Right lobe of liver (tissue), 6 donors: Measurements from ENCODE around the gene FOXJ3. TPM values are rescaled to one million over a fixed set of nuclear protein-coding genes. Genes with fewer than 3 reads are reported as not detected.

Experiments
- ATAC-seq, 4 donors: fragments of 200-7000 bp; cut with Tn5 transposase; one replicate each; pipeline ENCODE4 v1.9.1; 2020; ENCODE audit warnings: mild to moderate bottlenecking in 4 of 4, moderate library complexity in 4 of 4
- DNase-seq, 3 donors: peaks; one replicate each; pipeline ENCODE4 v3.0.0-alpha.2; 2020
- H3K27ac ChIP-seq, 3 donors: fragments of 200-600 bp; one replicate each; pipeline ENCODE4 v1.8.0; 2022
- H3K27me3 ChIP-seq, 2 donors: fragments of 200-600 bp; one replicate each; pipeline ENCODE4 v1.8.0; 2022
- H3K36me3 ChIP-seq, 4 donors: fragments of 200-600 bp; sonication (generic) in 1 of 4; one replicate each; pipeline versions ENCODE4 v1.5.1 to v1.8.0; 2017 to 2022; ENCODE audit warnings: control low read depth in 1 of 4
- H3K4me1 ChIP-seq, 4 donors: fragments of 200-600 bp; sonication (generic) in 1 of 4; one replicate each; pipeline versions ENCODE4 v1.5.1 to v1.8.0; 2017 to 2022; ENCODE audit warnings: control low read depth in 1 of 4
- H3K4me3 ChIP-seq, 3 donors: fragments of 200-600 bp; one replicate each; pipeline ENCODE4 v1.8.0; 2022
- H3K9me3 ChIP-seq, 4 donors: fragments of 200-600 bp; sonication (generic) in 1 of 4; one replicate each; pipeline versions ENCODE4 v1.5.1 to v1.8.0; 2017 to 2022; ENCODE audit warnings: control low read depth in 1 of 4
- POLR2A ChIP-seq: fragments of 450-650 bp; IDR thresholded peaks from one replicate; pipeline ENCODE4 v1.6.1; 2017; ENCODE audit warnings: antibody characterized with exemption, mild to moderate bottlenecking
- WGBS: methylation state at CpG from one replicate; pipeline ENCODE4 v1.1.6; 2018; ENCODE audit warnings: low coverage, low lambda C conversion rate; ENCODE audit not compliant: insufficient coverage; ENCODE audit errors: missing lambda C conversion rate; 5-methylcytosine and 5-hydroxymethylcytosine counted together
- intact Hi-C, 2 donors: fragments of 100-400 bp; cut with DNase I; formaldehyde crosslinking; loops; one replicate each; pipeline versions ENCODE4 v1.11.2 to v1.14.1; 2022
- total RNA-seq, 6 experiments: library from RNA; depleted of rRNA in 2 of 6; stranded (reverse); fragments of >200 nt in 2 of 6; fragmentation: NEBNext Ultra II Directional in 3 of 6; extraction: Animal tissue kit (Norgen Biotek cat#: 25700) in 3 of 6; gene quantifications; one replicate each; pipeline versions ENCODE4 v1.1.0 to v1.2.4, GENCODE V29; 2016 to 2023
- TF ChIP-seq, protein P1 (sequence below), 4 donors: fragments of 200-600 bp in 3 of 4; fragments of 450-650 bp in 1 of 4; IDR thresholded peaks; one replicate each; pipeline versions ENCODE4 v1.5.1 to v1.8.0; 2016 to 2022; ENCODE audit warnings: antibody characterized with exemption in 4 of 4, mild to moderate bottlenecking in 2 of 4
- donor health status: DM: no; HTN: yes; CAD: no.
- donor health status: DM: no; HTN: no; CAD: no.
- donor health status: DM: no; HTN: no; CAD: no.
- donor health status: DM: no; HTN: yes; CAD: no.
- donor health status: DM: no; HTN: yes; CAD: no.

FOXJ3 gene
- total RNA-seq, 6 experiments from 2014 or later = 12.1 to 18.4 (median 14.5) TPM

DNA sequence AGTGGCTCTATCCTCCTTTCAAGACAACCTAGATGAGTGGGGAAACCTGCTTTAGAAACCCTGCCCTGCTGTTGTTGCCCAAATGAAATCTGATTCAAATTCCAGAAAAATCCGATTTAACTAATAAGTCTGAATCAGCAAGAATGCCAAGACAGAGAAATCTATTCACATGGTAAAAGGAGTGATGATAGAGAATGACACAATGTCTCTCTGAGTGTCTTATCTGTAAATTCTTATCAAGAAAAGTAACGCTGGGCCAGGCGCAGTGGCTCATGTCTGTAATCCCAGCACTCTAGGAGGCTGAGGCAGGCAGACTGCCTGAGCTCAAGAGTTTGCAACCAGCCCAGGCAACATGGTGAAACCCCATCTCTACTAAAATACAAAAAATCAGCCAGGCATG is 156.8 kb downstream of the FOXJ3 start:
- H3K36me3 ChIP-seq = no peaks in the 10 kb centered on the region
- ATAC-seq (no peak), DNase-seq (no peak)
- H3K4me1 ChIP-seq = peaks cover 0 to 8% (median 2%) of the 10 kb centered on the region in 4 donors
- H3K27ac ChIP-seq = no peak overlapping the region
- TF ChIP-seq, protein P1, sequence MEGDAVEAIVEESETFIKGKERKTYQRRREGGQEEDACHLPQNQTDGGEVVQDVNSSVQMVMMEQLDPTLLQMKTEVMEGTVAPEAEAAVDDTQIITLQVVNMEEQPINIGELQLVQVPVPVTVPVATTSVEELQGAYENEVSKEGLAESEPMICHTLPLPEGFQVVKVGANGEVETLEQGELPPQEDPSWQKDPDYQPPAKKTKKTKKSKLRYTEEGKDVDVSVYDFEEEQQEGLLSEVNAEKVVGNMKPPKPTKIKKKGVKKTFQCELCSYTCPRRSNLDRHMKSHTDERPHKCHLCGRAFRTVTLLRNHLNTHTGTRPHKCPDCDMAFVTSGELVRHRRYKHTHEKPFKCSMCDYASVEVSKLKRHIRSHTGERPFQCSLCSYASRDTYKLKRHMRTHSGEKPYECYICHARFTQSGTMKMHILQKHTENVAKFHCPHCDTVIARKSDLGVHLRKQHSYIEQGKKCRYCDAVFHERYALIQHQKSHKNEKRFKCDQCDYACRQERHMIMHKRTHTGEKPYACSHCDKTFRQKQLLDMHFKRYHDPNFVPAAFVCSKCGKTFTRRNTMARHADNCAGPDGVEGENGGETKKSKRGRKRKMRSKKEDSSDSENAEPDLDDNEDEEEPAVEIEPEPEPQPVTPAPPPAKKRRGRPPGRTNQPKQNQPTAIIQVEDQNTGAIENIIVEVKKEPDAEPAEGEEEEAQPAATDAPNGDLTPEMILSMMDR (IDR thresholded peaks at IDR 0.05) = no peak
- TF ChIP-seq POLR2A = no peak
- WGBS = 47% methylated on average over 3 of the region's 3 CpGs
- intact Hi-C loops = loop anchor here in 1 of 2 donors (10.0 kb wide), 1 partner anchor 157 kb away; the partner anchor contains the start of gene FOXJ3
- no peaks in the 10 kb centered on the region for H3K27me3 ChIP-seq
- H3K9me3 ChIP-seq = no peaks in the 10 kb centered on the region
- H3K4me3 ChIP-seq = no peak overlapping the region

DNA sequence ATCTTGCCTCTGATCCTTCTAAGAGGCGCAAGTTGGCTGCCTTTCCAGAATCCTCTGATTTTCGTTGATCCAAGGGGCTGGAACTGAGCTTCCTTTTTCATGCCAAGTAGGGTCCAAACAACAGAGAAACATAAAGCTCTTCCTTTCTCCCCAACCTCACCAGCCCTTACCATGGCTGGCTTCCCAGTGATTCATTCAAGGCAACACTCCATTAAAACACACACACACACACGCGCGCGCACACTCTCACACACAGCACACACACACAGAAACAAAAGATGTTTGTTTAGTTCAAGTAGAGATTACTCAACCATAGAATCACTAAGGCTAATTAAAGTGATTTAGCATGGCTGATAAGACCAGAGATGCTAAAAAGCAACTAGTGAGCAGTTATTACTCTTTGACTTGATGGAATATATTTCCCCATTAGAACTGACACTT is 157.5 kb downstream of the FOXJ3 start:
- H3K27me3 ChIP-seq = no peaks in the 10 kb centered on the region
- H3K4me3 ChIP-seq = no peak overlapping the region
- H3K4me1 ChIP-seq = peaks cover 0 to 15% (median 4%) of the 10 kb centered on the region in 4 donors
- ATAC-seq (no peak), DNase-seq (no peak)
- H3K36me3 ChIP-seq = no peaks in the 10 kb centered on the region
- TF ChIP-seq, protein P1 (IDR thresholded peaks at IDR 0.05) = no peak
- TF ChIP-seq POLR2A = no peak
- no peak overlapping the region for H3K27ac ChIP-seq
- H3K9me3 ChIP-seq = no peaks in the 10 kb centered on the region
- WGBS = 73% methylated on average over 6 of the region's 6 CpGs
- intact Hi-C loops = loop anchor here in 1 of 2 donors (10.0 kb wide), 1 partner anchor 157 kb away; the partner anchor contains the start of gene FOXJ3

DNA sequence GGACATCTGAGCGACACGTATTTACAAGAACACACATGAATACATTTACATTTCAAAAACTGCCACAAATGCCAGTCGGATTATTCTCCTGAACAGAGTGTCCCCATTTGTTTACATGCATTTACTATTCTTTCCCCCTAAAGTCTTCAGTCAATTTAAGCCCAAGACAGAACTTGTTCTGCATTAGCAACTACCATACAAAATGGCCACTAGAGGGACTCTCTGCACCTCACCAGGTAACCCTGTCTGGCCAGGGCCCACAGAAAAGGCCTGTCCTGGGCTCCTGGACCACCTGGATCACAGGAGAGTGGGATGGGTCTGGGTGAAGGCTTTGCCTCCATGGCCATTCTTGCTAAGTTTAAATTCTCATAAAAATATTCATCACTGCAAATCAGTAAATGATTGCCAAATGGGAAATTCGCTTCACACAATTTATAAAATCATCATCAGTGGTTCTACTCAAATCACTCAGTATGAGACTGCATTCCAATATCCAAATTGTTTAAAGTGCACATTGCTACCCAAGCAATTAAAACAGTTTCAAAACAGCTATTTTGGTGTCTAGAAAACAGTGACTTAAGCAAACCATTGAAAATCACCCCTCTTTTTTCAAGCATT is 158.0 kb downstream of the FOXJ3 start:
- Histone ChIP-seq H3K27me3 (no peaks in the 10 kb centered on the region), H3K27ac (no peak overlapping the region), H3K36me3 (no peaks in the 10 kb centered on the region), H3K4me1 (peaks cover 0 to 19% (median 4%) of the 10 kb centered on the region in 4 donors), H3K4me3 (no peak overlapping the region), H3K9me3 (no peaks in the 10 kb centered on the region)
- TF ChIP-seq, protein P1 (IDR thresholded peaks at IDR 0.05) = peak; percentile 53 to 78 (median 73)
- TF ChIP-seq POLR2A = no peak
- intact Hi-C loops = loop anchor here in 1 of 2 donors (10.0 kb wide), 1 partner anchor 158 kb away; the partner anchor contains the start of gene FOXJ3
- ATAC-seq (peak; percentile 26 to 57 (median 40)), DNase-seq (no peak)
- 69% methylated on average over 4 of the region's 4 CpGs for WGBS

DNA sequence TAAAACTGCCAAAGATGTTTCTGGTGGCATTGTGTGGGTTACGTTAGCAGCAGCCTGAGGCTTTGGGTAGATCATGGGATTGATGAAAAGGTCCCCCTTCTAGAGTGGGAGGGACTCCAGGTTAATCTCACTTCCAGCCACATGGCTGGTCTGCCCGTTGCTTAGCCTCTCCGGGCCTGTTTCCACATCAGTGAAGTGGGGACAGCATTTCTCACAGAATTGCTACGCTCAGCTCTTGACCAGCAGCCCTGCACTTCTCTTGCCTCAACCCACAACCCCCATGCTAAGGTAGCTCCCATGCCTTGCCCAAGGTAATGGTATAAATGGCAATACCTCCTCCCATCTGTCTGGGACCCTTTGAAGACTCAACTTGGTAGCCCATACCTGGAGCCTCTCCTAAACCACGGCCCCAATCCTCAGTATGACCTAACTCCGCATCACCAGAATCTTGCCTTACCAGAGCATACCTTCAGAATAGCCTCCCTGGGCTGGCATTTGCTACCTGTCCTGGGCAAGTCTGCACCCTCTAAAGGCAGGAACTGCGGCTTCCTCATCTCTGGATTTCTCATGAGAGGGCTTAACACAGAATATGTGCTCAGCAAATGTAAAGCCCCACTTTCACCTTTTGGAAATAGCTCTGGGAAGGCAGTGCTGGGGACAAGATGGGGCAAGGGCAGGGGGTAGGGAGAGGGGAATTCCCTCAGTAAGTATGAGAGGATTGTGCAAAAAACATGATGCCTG is 159.6 kb downstream of the FOXJ3 start:
- WGBS = 93% methylated on average over 4 of the region's 7 CpGs
- no peaks in the 10 kb centered on the region for H3K36me3 ChIP-seq
- no peak overlapping the region for H3K4me3 ChIP-seq
- DNase-seq (no peak), ATAC-seq (no peak)
- TF ChIP-seq POLR2A = no peak
- TF ChIP-seq, protein P1 (IDR thresholded peaks at IDR 0.05) = no peak
- H3K27ac ChIP-seq = no peak overlapping the region
- H3K4me1 ChIP-seq = peaks cover 0 to 19% (median 4%) of the 10 kb centered on the region in 4 donors
- H3K27me3 ChIP-seq = no peaks in the 10 kb centered on the region
- H3K9me3 ChIP-seq = no peaks in the 10 kb centered on the region
- intact Hi-C loops = loop anchor here in 1 of 2 donors (10.0 kb wide), 1 partner anchor 159 kb away; the partner anchor contains the start of gene FOXJ3
